Rectal smooth muscle tissue (tissue), 1 donor: Measurements from ENCODE around the gene SYT2.
A peak's percentile ranks its signal among the peaks of the same experiment; 100 is the strongest.
"Not testable (repeated sequence)": the region's sequence is repeated elsewhere in the genome, so short reads cannot be mapped to it uniquely, and the experiment has no call there.

Experiments used
- H3K27ac ChIP-seq: one replicate; pipeline ENCODE4 v1.7.0; 2013; ENCODE audit warnings: low read depth, low read length, inconsistent platforms
- H3K27me3 ChIP-seq: one replicate; pipeline ENCODE4 v1.7.0; 2013; ENCODE audit warnings: low read length; ENCODE audit not compliant: control insufficient read depth, insufficient read depth
- H3K36me3 ChIP-seq: one replicate; pipeline ENCODE4 v1.7.0; 2013; ENCODE audit warnings: low read length; ENCODE audit not compliant: control insufficient read depth, insufficient read depth
- H3K4me1 ChIP-seq: one replicate; pipeline ENCODE4 v1.7.0; 2013; ENCODE audit warnings: low read length; ENCODE audit not compliant: control insufficient read depth, insufficient read depth
- H3K4me3 ChIP-seq: one replicate; pipeline ENCODE4 v1.7.0; 2013; ENCODE audit warnings: low read length
- H3K9ac ChIP-seq: one replicate; pipeline ENCODE4 v1.7.0; 2013; ENCODE audit warnings: low read length

The SYT2 gene

DNA sequence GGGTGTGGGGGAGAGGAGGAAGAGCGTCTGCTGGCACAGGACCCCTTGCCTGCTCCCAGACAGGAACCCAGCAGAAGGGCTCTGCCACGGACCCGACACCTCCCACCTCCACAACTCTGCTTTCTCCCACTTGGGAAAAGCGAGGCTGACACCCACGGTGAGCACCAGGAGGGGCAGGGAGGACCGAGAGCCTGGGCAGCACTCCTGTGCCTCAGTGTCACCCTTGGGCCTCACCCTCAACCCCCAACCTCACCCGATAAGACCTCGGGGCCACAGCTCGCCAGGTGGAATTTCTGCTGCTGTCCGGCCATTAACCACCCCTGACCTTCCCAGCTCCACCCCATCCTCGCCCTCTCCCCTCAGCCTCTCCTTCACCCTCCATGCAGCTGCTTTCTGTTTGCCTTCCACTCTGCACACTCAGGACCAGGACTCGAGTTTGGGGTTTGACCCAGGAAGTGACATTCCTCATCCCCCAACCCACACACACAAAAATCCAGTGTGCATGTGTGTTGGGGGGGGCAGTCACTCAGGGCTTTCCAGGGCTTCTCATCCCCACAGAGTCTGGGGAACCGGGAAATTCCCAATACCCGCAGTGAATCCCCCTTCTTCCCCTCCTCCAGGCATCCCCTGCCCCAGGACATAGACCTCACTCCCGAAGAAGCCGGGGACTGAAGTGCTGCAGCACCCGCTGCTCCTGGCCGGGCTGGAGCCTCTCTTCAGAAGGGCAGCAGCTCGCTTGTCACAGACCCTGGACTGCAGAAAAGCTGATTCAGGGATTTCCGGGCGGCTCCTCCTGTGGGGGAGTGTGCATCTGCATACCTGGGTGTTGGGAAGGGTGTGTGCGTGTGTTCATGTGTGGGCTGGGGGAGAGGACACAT is 65.8 kb downstream of the SYT2 start:
- H3K9ac ChIP-seq: no peak overlapping the region
- H3K4me1 ChIP-seq: peaks cover 3% of the 10 kb centered on the region
- no peaks in the 10 kb centered on the region for H3K36me3 ChIP-seq
- no peak overlapping the region for H3K27ac ChIP-seq
- peaks cover 21% of the 10 kb centered on the region for H3K27me3 ChIP-seq
- no peak overlapping the region for H3K4me3 ChIP-seq

DNA sequence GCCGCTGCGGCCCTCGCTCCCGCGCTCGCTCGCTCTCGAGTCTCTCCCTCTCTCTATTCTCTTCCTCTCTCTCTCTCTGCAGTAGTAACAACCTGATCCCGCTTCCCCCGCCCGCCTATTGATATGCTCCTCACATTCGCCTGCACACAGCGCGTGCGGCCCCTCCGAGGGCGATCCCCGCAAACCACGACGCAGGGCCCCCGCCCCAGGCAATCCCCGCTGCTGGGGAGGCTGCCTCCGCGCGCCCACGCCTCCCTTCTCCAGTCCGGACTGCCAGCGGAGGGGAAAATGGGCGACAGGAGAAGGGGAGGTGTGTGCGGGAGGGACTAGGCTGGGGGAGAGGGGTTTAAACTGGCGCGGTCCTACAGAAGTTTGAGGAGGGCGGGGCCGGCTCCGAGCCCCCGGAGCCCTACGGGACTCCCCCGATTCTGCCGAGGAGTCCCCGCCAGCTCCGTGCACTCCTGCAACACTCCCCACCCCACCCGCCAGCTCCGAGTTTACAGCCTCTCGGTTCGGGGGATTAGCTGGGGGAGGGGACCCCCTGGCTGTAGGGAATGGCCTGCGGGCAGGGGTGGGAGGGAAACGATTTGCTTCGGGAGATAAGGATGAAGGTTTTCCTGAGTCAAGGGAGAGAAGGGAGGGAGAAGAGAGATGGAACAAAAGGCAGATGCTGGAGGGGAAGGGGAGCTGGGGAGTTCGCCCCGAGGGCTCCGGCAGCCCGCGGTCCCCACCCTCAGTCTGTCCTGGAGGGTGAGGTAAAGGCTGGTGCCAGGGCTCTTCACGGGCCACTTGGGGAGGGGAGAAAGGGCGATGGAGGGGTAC is 66.6 kb downstream of the SYT2 start:
- no peaks in the 10 kb centered on the region for H3K36me3 ChIP-seq
- H3K9ac ChIP-seq: no peak overlapping the region
- H3K4me1 ChIP-seq: peaks cover 3% of the 10 kb centered on the region
- no peak overlapping the region for H3K27ac ChIP-seq
- H3K27me3 ChIP-seq: peaks cover 21% of the 10 kb centered on the region
- H3K4me3 ChIP-seq: peak overlapping the region; percentile 48

DNA sequence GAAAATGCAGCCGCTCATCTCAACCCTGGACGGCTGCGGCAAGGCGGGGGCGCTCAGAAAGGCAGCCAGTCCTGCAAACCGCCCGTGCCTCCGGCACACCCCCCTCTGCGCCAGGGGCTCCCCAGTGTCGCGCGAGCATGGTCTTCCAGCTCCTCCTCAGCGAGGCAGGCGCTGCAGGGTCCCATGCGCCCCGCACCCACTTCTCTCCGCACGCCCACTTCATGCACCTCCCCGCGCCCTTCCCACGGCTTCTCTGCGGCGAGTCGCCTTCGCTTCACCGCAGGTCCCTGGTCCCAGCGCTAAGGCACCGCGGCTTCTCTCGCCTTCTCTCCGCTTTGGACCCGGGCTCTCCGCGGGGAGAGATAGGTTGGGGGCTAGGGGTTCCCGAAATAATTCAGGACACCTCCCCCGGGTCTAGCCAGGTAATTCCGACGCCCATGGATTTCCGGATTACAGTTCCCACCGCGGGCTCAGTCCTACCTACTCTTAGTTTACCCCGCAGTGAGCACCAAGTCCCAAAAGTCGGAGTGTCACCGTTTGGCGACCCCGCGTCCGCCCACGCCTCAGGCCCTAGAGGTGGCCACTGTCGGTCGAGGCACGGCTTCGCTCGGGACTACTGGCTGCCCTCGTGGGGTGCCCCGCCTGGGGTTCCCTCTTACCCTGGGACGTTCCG is 67.5 kb downstream of the SYT2 start:
- Histone ChIP-seq H3K36me3 (no peaks in the 10 kb centered on the region), H3K27ac (no peak overlapping the region), H3K9ac (no peak overlapping the region), H3K27me3 (peaks cover 21% of the 10 kb centered on the region), H3K4me1 (peaks cover 3% of the 10 kb centered on the region), H3K4me3 (peak overlapping the region; percentile 14)

DNA sequence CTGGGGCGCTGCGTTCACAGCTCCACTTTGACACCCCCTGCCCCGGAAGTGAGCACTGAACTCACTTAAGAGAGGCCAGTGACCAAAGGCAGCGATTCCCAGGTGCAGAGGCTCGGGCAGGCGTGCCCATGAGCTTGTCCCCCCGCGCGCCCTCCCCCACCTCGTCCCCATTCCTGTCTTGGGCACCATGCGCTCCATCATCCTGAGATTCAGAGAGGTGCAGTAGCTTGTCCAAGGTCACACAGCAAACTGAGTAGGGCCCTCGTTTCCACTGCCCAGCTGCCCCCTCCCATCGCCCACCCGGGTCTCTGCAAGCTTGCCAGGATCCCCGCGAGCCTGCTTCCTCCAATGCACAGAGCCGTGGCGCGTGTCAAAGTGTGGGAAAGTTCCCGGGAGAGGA is 68.0 kb downstream of the SYT2 start:
- Histone ChIP-seq H3K36me3 (no peaks in the 10 kb centered on the region), H3K27me3 (peaks cover 21% of the 10 kb centered on the region), H3K4me1 (peaks cover 3% of the 10 kb centered on the region), H3K4me3 (peak overlapping the region; percentile 14), H3K9ac (no peak overlapping the region), H3K27ac (no peak overlapping the region)

DNA sequence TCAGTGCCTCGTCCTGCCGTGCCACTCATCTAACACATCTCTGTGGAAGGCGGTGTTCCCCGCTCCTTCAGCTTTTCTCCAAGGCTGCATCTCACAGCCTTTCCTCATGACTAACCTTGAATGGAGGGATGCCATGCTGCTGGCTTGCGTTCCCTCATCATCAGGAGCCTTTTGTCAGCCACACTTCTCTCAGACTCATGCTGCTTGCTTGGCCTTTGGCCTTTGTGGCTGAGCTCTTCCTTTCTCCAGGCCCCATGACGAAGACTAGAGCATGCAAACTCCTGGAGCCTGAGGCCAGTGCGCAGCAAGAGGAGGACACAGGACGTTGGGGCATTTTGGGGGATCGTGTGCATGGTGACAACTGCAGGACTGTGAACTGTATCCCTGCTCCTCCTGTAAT is 70.8 kb downstream of the SYT2 start:
- Histone ChIP-seq H3K27me3 (peaks cover 20% of the 10 kb centered on the region), H3K36me3 (no peaks in the 10 kb centered on the region), H3K9ac (no peak overlapping the region), H3K27ac (no peak overlapping the region), H3K4me3 (no peak overlapping the region), H3K4me1 (peaks cover 3% of the 10 kb centered on the region)

DNA sequence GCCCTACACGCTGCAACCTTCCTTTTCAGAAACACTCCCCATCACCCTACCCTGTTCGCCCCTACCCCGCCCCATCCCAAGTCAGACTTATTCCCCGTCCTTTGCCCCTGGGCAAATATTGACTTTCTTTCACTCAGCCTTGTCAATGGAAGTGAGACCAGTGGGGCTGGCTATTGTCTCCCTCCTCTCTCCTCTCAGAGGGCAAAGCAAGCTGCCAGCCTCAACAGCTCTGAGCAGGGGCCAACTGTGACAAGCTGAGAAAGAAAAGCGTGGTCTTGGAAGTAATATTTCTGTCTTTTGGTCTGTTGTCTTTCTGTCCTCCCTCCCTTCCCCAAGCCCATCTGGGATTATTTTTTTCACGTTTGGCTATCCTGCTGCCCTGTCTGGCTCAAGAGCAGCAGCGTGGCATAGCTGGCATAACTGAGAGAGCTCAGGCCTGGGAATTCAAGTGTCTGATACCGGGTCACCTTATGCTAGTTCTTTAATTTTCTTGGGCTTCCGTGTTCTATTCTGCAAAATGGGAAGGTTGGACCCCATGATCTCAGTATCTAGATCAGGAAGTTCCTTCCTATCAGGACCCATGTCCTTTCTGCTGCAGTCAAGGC is 71.5 kb downstream of the SYT2 start:
- H3K36me3 ChIP-seq, H3K4me1 ChIP-seq, H3K4me3 ChIP-seq, H3K27ac ChIP-seq, H3K9ac ChIP-seq: not testable (repeated sequence)
- peaks cover 16% of the 10 kb centered on the region for H3K27me3 ChIP-seq

DNA sequence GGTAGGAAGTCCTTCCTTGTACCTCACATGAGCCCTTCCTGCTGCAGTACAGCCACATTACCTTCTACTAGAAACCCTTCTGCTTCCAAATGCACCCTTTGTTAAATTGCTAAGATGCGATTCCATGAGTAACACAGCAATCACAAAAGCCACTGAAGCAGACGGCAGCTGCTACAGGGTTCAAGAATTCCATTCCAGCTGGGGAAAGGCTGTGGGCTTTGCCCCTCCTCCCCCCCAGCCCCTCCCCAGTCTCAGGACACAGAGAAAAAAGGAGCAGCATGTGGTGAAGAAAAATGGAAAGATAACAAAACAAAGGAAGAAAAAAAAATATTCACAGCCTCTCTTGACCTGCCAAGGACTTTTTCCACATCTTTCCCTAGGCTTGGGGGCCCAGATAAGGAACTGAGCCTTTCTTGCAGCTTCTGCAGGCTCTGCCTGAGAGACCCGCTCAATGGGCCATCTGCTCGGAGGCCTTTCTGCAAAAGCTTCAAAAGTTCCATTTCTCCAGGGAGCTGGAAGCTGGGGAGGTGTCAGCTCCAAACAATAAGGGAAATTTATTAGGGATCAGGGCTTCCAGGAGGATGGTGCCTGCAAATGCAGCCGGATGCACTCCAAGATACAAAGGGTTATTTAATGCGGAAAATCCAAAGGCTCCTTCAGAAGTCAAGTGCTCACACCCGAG is 72.1 kb downstream of the SYT2 start:
- Histone ChIP-seq H3K4me3 (no peak overlapping the region), H3K9ac (no peak overlapping the region), H3K36me3 (no peaks in the 10 kb centered on the region), H3K27ac (no peak overlapping the region), H3K4me1 (peaks cover 3% of the 10 kb centered on the region), H3K27me3 (peaks cover 16% of the 10 kb centered on the region)

DNA sequence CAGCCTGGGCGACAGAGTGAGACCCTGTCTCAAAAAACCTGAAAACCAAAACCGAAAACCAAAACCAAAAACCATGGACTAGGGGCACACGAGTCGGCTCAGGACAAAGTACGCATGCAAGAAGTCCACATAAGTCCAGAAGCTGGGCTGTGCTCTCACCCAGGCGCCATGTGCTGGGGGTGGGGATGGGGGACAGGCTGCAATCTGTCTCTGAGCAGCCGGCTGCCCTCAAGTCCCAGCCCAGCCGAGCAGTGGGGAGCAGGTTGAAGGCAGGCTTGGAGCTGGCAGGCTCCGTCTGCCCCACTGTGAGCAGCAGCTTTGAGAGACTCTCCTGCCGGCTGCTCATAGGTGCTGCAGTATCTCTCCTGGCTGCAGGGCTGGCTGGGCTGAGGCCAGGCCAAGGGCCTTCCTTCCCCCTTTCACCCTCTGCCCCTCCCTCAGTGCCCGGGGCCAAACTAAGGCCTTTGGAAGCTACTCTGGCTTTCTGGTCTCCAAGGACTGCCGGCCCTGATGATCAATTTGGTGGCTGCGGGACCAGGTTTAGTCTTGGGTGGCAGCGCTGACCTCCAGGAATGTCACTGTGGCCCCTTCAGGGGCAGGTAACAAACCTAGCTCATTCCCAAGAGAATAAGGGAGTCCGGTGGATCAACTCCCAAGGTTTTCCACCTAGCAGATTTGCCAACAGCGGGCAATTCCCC is 72.8 kb downstream of the SYT2 start:
- H3K27me3 ChIP-seq: peaks cover 13% of the 10 kb centered on the region
- H3K27ac ChIP-seq, H3K4me1 ChIP-seq, H3K36me3 ChIP-seq, H3K4me3 ChIP-seq, H3K9ac ChIP-seq: not testable (repeated sequence)

DNA sequence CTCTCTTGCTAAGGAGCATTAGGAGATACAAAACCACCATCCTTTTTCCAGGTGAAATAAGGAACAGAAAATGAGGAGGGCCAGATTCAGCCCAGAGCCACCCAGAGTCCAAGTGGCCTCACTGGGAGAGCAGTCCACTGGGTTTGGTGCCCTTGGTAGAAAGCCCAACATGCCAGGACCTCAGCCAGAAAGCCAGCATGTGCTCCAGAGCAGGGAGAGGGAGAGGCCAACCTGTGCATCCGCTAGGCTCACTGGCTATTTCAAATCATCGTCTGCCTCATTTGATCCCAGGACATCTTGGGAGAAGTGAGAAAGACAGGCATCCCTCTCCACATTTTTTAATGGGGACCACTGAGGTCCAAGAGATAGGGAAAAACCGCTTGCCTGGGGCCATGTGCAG is 74.1 kb downstream of the SYT2 start:
- H3K4me3 ChIP-seq, H3K4me1 ChIP-seq, H3K27ac ChIP-seq, H3K36me3 ChIP-seq, H3K27me3 ChIP-seq, H3K9ac ChIP-seq: not testable (repeated sequence)

DNA sequence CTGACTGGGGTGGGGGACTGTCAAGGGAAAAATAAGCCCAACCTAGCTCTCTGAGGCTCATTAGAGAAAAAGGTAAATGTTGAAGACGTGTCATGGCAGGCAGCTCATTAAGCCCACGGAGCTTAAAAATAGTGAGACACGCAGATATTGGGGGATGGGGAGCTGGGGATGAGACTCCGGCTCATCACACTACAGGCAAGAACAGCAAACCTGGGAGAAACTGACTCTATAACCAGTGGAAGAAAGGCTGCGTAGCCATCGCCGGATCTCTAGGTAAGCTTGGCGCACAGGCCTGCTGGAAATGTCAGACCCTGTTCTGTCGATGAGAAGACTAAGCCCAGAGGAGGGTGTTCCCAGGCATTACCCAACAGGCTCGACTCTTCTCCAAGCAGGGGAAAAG is 78.0 kb downstream of the SYT2 start:
- no peak overlapping the region for H3K9ac ChIP-seq
- no peaks in the 10 kb centered on the region for H3K4me1 ChIP-seq
- H3K27me3 ChIP-seq: no peaks in the 10 kb centered on the region
- no peaks in the 10 kb centered on the region for H3K36me3 ChIP-seq
- no peak overlapping the region for H3K27ac ChIP-seq
- no peak overlapping the region for H3K4me3 ChIP-seq

DNA sequence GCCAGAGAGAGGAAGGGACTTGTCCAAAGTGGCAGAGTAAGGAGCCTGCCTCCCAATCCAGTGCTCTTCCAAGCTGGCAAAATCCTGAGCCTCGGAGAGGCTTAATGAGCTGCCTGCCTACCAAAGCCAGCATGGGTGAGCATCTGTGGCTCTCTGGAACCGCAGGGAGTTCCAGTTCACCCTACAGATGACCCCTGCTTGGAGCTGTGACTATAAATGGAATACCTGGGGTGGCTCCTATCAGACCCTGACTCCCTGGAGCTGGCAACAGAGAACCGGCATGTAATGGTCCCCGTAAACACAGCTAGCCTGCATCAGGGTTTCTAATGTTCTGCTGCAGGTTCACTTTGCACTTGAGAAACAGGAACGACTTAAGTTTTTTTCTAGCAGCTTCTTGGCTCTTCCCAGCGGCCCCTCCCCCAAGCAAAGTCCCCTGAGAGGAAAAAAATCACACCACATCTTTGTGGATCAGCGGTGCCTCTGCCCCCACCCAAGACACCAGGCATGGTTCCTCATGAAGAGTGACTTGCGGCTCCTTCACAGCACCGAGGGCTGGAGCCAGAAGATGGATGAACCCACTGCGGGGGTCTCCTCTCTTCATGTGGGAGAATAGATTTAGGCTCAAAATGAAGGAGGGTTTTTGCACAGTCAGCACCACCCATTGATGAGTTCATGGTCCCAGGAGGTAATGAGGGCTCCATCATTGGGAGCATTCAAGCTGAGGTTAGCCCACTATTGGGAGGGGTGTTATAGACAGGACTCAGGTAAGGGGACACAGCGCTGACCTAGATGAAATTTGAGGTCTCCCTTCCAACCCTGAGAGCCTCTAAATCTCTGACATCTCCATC is 79.0 kb downstream of the SYT2 start:
- Histone ChIP-seq H3K9ac (no peak overlapping the region), H3K36me3 (no peaks in the 10 kb centered on the region), H3K4me1 (no peaks in the 10 kb centered on the region), H3K27me3 (no peaks in the 10 kb centered on the region), H3K4me3 (no peak overlapping the region), H3K27ac (no peak overlapping the region)
